Calu3 (cell line): ENCODE measurements around the gene ZNF564. TPM values are rescaled to one million over a fixed set of nuclear protein-coding genes. Genes with fewer than 3 reads are reported as not detected.
A peak's percentile ranks its signal among the peaks of the same experiment; 100 is the strongest.

Source experiments
- Bru-seq: library from RNA; stranded (reverse); fragments of 400-500 nt; gene quantifications from one replicate; lab custom pipeline; 2021; lab: Mats Ljungman, UMichigan
- BruChase-seq, 2 experiments: library from RNA; stranded (reverse); fragments of 400-500 nt; gene quantifications; one replicate each; lab custom pipeline; 2021; lab: Mats Ljungman, UMichigan
- BruUV-seq: library from RNA; stranded (reverse); fragments of 400-500 nt; replicated peaks from 2 replicates; lab custom pipeline; 2021; lab: Mats Ljungman, UMichigan
- CTCF ChIA-PET: fragments of 300-600 bp; sonication (Branson Sonifier 250); formaldehyde crosslinking; loops from one replicate; lab custom pipeline; 2022; ENCODE audit warnings: antibody characterized with exemption; lab: Charles Lee
- DNase-seq: peaks from one replicate; pipeline ENCODE4 v3.0.0; 2022
- H3K27ac Mint-ChIP-seq: one replicate; pipeline ENCODE4 v1.8.0; 2022; ENCODE audit warnings: mixed read lengths; ENCODE audit not compliant: unreplicated experiment
- H3K27me3 Mint-ChIP-seq: one replicate; pipeline ENCODE4 v1.8.0; 2022; ENCODE audit warnings: mixed read lengths; ENCODE audit not compliant: unreplicated experiment
- H3K36me3 Mint-ChIP-seq: one replicate; pipeline ENCODE4 v1.8.0; 2022; ENCODE audit warnings: mild to moderate bottlenecking, moderate library complexity, mixed read lengths; ENCODE audit not compliant: insufficient read depth, unreplicated experiment
- H3K4me1 Mint-ChIP-seq: one replicate; pipeline ENCODE4 v1.8.0; 2022; ENCODE audit warnings: mild to moderate bottlenecking, low read depth, mixed read lengths; ENCODE audit not compliant: unreplicated experiment
- H3K4me3 Mint-ChIP-seq: one replicate; pipeline ENCODE4 v1.8.0; 2022; ENCODE audit warnings: mild to moderate bottlenecking, low read depth, moderate library complexity, mixed read lengths; ENCODE audit not compliant: unreplicated experiment
- H3K9me3 Mint-ChIP-seq: one replicate; pipeline ENCODE4 v1.8.0; 2022; ENCODE audit warnings: low read depth, mixed read lengths; ENCODE audit not compliant: unreplicated experiment
- intact Hi-C: fragments of 100-400 bp; cut with micrococcal nuclease; formaldehyde crosslinking; loops from one replicate; pipeline ENCODE4 v1.10.0; 2022; ENCODE audit not compliant: unreplicated experiment
- long read RNA-seq: library from polyadenylated mRNA; stranded (forward); transcript quantifications from one replicate; pipeline ENCODE4 v2.0.0, GENCODE V29; 2022
- total RNA-seq: library from RNA; stranded (reverse); gene quantifications from 2 replicates; pipeline ENCODE4 v1.2.3, GENCODE V29; 2022
- TF ChIP-seq, protein P1 (sequence below): fragments of 200-600 bp; IDR thresholded peaks from one replicate; pipeline ENCODE4 v1.8.0; 2022; ENCODE audit warnings: antibody characterized with exemption; ENCODE audit not compliant: unreplicated experiment

The ZNF564 gene
- total RNA-seq (6.6 and 8.7 TPM in 2 replicates), Bru-seq, nascent RNA (percentile 84 among the genes with signal in this experiment), BruChase-seq, experiment 1, labeled RNA remaining after a 6-hour chase (percentile 87 among the genes with signal in this experiment), BruChase-seq, experiment 2, labeled RNA remaining after a 2-hour chase (percentile 86 among the genes with signal in this experiment)
- long read RNA-seq, partial matches to known transcripts: 0 of 3 reads
- long read RNA-seq, other reads (novel, unspliced or antisense): 0 of 3 reads

DNA sequence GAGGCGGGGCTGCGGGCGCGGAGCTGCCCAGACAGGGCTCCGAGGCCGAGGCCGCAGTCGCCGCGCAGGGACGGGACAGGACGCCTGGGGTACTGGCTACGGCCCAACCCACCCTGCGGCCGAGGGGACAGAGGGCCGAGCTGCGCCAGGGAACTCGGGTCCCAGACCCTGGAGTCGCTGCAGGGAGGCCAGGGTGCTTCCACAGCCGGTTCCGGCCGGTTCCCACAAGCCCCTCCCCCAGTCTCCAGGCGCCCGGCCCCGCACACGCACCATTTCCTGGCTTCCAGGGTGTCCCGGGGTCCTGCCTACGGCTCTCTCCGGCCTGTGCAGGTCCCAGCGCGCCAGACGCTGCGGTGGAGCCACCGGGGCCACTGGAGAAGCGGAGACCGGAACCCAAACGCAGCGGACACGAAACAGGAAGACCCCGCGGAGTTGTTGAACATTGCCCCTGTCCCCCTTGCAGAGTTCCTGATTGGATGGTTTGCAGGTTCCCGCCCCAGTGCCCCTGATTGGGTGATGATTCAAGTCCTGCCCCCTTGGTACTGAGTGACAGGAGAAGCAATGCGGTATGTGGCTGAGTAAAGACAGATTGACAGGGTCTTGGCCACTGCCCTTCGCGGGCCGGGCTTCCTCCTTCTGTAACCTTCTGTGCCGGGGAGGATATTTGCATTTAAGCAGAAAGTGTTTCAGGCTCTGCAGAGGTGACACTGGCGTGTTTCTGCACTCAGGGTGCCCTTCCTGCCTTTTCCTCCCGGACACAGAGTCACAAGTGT, at the start of gene ZNF564:
TSS of gene ZNF564 (minus strand) at position 423 of the 773 bp plus-strand sequence. CDS start at position 273, 150 bp downstream.
- intact Hi-C loops: no loop called here
- TF ChIP-seq, protein P1, sequence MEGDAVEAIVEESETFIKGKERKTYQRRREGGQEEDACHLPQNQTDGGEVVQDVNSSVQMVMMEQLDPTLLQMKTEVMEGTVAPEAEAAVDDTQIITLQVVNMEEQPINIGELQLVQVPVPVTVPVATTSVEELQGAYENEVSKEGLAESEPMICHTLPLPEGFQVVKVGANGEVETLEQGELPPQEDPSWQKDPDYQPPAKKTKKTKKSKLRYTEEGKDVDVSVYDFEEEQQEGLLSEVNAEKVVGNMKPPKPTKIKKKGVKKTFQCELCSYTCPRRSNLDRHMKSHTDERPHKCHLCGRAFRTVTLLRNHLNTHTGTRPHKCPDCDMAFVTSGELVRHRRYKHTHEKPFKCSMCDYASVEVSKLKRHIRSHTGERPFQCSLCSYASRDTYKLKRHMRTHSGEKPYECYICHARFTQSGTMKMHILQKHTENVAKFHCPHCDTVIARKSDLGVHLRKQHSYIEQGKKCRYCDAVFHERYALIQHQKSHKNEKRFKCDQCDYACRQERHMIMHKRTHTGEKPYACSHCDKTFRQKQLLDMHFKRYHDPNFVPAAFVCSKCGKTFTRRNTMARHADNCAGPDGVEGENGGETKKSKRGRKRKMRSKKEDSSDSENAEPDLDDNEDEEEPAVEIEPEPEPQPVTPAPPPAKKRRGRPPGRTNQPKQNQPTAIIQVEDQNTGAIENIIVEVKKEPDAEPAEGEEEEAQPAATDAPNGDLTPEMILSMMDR: no peak
- CTCF ChIA-PET: interaction anchor here (0.7 to 1.2 kb wide), 3 partner anchors 54 to 216 kb away, joined by 3 to 4 read pairs (median 3); no protein-coding TSS in a partner anchor
- DNase-seq: peak; percentile 89
- no peaks in the 10 kb centered on the region for H3K4me1 Mint-ChIP-seq
- peaks cover 6% of the 10 kb centered on the region for H3K9me3 Mint-ChIP-seq
- BruUV-seq: TSS peak; percentile 43
- H3K27ac Mint-ChIP-seq: peak within 1 kb of the TSS; percentile 98
- no peaks in the 10 kb centered on the region for H3K27me3 Mint-ChIP-seq
- H3K4me3 Mint-ChIP-seq: peak within 1 kb of the TSS; percentile 95
- H3K36me3 Mint-ChIP-seq: peaks cover 45% of the 10 kb centered on the region

DNA sequence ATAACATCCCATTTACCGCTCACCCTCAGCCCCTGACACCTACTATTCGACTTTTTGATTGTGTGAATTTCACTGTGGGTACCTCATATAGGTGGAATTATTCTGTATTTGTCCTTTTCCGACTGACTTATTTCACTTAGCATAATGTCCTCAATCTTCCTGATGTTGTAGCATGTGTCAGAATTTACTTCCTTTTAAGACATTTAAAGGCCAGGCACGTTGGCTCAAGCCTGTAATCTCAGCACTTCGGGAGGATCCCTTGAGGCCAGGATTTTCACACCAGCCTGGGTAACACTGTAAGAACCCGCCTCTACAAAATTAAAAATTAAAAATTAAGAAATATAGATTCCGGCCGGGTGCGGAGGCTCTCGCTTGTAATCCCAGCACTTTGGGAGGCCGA, 46.3 kb upstream of the ZNF564 start:
- Mint-ChIP-seq H3K36me3 (no peaks in the 10 kb centered on the region), H3K4me1 (no peaks in the 10 kb centered on the region), H3K27ac (no peak overlapping the region), H3K4me3 (no peak overlapping the region), H3K9me3 (no peaks in the 10 kb centered on the region), H3K27me3 (no peaks in the 10 kb centered on the region)
- no TSS peak for BruUV-seq
- intact Hi-C loops: no loop called here
- TF ChIP-seq, protein P1: no peak
- DNase-seq: no peak
- CTCF ChIA-PET: no interaction called here

DNA sequence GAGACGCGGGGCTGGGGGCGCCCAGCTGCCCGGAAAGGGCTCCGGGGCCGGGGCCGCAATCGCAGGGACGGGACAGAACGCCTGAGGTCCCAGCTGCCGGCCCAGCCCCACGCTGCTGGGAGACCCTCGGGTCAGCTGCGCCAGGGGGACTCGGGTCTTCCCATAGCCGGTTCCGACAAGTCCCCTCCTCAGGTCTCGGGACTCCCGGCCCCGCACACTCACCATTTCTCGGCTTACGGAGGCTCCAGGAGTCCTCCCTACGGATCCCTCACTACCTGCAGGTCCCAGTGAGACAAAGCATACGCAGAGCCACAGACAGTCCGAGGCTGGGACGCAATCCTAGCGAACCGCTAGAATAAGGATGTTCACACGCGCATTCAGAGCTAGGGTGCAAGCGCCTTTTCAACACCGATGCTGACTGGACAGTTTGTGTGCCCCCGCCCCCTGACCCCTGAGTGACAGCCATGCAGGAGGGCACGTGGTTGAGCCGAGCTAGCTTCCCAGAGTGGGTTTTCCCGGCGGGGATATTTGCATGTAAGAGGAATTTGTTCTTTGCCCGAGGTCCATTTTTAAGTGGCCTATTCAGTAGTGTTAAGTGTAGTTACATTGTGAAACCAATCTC, 45.8 kb upstream of the ZNF564 start:
- no peaks in the 10 kb centered on the region for H3K9me3 Mint-ChIP-seq
- no TSS peak for BruUV-seq
- no peak for DNase-seq
- TF ChIP-seq, protein P1: no peak
- H3K27ac Mint-ChIP-seq: no peak overlapping the region
- H3K4me3 Mint-ChIP-seq: no peak overlapping the region
- H3K27me3 Mint-ChIP-seq: no peaks in the 10 kb centered on the region
- H3K4me1 Mint-ChIP-seq: no peaks in the 10 kb centered on the region
- intact Hi-C loops: no loop called here
- H3K36me3 Mint-ChIP-seq: peaks cover 5% of the 10 kb centered on the region
- CTCF ChIA-PET: no interaction called here

DNA sequence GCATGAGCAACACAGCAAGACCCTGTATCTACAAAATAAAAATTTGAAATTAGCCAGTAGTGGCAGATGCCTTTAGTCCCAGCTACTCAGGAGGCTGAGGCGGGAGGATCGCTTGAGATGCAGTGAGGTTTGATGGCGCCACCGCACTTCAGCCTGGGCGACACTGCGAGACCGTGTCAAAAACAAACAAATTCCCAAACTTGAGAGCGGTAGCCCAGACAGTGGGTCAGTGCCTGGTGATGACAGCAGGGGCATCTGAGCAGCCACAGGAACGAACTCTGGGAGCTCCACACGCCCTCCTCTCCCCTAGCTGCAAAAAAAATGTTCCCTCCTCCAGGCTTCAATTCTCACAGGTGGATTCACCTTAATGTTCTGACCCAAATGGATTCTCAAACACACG, 45.2 kb upstream of the ZNF564 start:
- Mint-ChIP-seq H3K4me1 (no peaks in the 10 kb centered on the region), H3K36me3 (peaks cover 5% of the 10 kb centered on the region), H3K4me3 (no peak overlapping the region), H3K9me3 (no peaks in the 10 kb centered on the region), H3K27ac (no peak overlapping the region), H3K27me3 (no peaks in the 10 kb centered on the region)
- intact Hi-C loops: no loop called here
- TF ChIP-seq, protein P1: no peak
- CTCF ChIA-PET: no interaction called here
- no peak for DNase-seq
- no TSS peak for BruUV-seq
